ENCODE measurements around the gene SECISBP2L. TPM values are rescaled to one million over a fixed set of nuclear protein-coding genes. Genes with fewer than 3 reads are reported as not detected.
"Not testable (repeated sequence)": the region's sequence is repeated elsewhere in the genome, so short reads cannot be mapped to it uniquely, and the experiment has no call there.

SECISBP2L gene
- 61.0 TPM for total RNA-seq
- long read RNA-seq, partial matches to known transcripts = 91 of 96 reads
- long read RNA-seq, other reads (novel, unspliced or antisense) = 5 of 96 reads

DNA sequence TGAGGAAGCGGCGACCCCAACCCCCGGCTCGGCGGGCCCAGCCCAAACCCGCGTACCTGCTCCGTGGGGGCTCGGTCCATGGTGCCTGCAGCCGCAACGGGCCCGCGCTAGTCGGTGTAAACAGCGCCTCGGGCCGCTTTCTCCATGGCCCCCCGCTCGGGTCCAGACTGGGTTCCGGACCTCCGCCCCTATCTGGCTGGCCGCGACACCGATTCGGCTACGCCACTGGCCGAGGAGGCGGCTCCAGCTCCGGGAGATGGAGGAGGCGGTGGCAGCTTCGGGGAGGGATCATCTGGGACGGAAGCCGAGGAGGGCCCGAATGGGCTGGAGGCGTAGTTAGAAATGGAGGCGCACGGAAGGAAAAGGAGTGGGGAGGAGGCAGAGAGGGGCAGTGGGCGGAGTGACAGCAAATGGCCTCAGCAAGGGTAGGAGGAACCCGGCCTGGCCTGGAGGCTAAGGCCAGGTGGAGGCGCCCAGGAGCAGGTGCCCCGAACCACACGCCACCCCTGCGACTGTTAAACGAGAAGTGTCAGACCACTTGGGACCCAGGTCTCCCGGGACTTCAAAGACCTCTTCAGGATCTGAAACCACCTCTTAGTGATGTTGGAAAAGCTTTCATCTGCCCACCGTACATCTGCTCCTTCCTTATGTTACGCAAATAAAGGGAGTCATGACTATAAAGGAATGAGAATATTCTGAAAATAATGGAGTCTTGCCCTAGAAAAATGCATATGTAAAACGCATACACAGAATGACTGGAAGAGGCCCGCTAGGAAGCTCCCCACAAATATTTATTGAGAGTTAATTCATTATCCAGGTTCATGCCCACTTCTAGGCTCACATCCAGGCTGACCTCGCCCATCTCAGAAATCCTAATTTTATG is at the start of gene SECISBP2L:
SECISBP2L (minus strand) TSS at position 227 of the 883 bp plus-strand sequence; CDS start at position 80, 147 bp downstream.
- peak; percentile 97 for DNase-seq (ENCODE audit: low spot score)

GRCh38 chr15:49094923-49095322 is 48.7 kb upstream of the SECISBP2L start:
- no peak for DNase-seq (ENCODE audit: low spot score)

GRCh38 chr15:49093252-49094105 is 47.2 kb upstream of the SECISBP2L start:
- DNase-seq (ENCODE audit: low spot score) = no peak

DNA sequence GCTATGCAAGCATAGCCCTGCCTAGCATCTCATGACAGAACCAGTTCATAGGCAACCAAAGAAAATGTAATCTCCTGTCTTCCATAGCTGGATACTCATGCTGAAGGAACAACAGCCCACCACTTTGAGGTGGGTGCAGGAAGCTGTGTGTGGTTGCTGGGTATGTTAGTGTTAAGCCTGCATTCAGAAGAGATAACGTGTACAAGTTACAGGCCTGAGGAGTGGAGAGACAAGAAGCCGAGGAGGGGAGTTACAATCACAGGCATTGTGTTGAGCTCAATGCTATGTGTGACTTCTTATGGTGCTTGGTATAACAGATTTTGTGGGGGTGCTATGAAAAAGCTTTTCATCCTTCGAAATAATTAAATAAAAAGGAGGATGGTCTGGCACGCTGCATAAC is 42.8 kb upstream of the SECISBP2L start:
- no peak for DNase-seq (ENCODE audit: low spot score)

GRCh38 chr15:49085696-49086459 is 39.6 kb upstream of the SECISBP2L start:
- no peak for DNase-seq (ENCODE audit: low spot score)

DNA sequence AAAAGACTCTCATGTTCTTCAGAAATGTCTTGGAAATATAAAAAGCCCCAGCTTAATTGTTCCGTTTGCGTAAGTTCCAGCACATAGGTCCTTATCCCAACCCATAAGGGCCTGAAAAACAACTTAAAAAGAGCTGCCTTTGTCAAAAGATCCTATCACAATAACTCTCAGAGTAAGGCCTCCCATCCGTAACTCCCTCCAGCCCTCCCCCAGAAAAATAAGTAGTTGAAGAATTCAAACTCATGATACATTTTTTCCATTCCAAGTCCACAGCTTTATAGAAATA is 38.0 kb upstream of the SECISBP2L start:
- no peak for DNase-seq (ENCODE audit: low spot score)

DNA sequence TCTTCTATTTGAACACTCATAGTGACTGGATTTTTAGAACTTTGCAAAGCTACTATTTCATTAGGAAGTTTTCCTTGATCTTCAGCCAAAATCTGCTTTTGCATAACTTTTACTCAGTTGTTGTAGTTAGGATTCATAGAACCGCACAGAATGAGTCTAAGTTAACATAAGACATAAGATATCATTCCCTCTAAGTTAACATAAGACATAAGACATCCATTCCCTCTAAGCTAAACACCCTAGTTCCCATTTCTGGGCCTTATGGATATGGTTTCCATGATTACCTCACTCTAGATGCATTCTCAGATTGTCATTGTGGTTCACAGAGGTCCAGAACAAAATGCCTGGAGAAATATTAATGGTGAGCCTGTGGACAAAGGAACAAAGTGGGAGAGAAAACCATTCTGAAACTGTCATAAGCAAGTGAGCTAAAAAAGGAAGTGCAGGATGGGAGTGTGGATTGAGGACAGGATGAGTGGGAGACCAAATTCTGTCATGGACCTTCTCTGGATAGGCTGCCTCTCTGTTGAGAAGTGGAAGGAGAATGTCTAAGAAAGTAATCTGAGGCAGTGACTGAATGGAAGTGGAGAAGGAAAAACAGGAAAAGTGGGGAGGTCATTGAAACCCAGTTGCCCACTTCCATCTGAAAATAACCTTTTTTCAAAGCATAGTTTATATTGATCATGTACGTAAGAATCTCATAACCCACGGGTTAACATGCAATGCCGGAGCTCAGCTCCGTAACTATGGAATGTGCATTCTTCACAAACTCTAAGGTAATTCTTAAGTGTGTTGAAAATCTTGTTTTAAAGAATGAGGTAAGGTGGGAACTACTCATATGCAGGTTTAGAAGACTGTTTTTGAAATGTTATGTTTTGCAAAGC is 37.4 kb upstream of the SECISBP2L start:
- no peak for DNase-seq (ENCODE audit: low spot score)

- DNase-seq (ENCODE audit: low spot score) = no peak
Measured at GRCh38 chr15:49082960-49083359, 36.7 kb upstream of the SECISBP2L start.

GRCh38 chr15:49079340-49080039 is 33.2 kb upstream of the SECISBP2L start:
- no peak for DNase-seq (ENCODE audit: low spot score)

DNA sequence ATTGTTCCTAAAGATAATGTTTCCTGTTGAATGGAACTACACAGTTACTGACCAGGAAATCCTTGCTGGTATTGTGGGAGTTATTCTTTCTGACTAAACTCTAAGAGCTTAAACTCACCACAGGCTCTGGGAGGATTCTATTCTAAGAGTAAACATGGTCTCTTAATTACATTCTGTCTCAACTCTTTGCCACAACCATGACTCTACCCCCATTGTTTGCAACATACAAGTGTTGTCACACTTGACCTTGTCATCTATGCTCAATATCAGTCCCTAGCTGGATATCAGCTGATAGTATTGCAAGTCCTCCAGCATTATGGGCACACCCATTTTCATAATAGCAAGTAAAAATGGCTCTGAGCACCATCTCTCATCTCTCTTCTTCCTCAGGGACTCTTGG is 29.6 kb upstream of the SECISBP2L start:
- DNase-seq (ENCODE audit: low spot score) = no peak

DNA sequence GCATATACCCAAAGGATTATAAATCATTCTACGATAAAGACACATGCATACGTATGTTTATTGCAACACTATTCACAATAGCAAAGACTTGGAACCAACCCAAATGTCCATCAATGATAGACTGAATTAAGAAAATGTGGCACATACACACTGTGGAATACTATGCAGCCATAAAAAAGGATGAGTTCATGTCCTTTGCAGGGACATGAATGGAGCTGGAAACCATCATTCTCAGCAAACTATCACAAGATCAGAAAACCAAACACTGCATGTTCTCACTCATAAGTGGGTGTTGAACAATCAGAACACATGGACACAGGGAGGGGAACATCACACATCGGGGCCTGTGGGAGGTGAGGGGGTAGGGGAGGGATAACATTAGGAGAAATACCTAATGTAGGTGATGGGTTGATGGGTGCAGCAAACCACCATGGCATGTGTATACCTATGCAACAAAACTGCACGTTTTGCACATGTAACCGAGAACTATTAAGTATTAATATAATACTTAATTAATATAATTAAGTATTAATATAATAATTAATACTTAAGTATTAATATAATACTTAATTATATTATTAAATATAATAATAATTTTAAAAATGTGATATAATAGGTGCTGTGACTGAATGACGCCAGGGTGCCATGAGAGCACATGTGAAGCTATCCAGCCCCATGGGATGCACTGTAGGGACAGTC is 28.5 kb upstream of the SECISBP2L start:
- DNase-seq (ENCODE audit: low spot score) = not testable (repeated sequence)

- DNase-seq (ENCODE audit: low spot score) = no peak
Measured at GRCh38 chr15:49066372-49066771, 20.1 kb upstream of the SECISBP2L start.

DNA sequence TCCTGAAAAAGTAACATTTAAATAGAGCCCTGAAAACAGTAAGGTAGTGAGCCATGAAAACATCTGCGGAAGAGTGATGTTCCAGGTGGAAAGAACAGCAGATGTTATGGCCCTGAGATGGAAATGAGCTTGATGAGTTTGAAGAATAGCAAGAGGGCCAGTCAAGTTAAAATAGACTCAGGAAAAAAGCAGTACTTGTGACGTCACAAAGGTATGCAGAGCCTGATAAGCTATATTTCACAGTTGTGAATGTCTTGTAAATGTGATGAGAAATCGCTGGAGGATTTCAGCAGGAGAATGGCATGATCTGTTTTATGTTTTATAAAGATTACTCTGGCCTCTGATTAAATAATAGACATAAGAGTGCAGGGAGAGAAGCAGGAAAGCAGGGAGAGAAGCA is 18.6 kb upstream of the SECISBP2L start:
- no peak for DNase-seq (ENCODE audit: low spot score)

GRCh38 chr15:49064281-49064653 is 18.0 kb upstream of the SECISBP2L start:
- DNase-seq (ENCODE audit: low spot score) = no peak

DNA sequence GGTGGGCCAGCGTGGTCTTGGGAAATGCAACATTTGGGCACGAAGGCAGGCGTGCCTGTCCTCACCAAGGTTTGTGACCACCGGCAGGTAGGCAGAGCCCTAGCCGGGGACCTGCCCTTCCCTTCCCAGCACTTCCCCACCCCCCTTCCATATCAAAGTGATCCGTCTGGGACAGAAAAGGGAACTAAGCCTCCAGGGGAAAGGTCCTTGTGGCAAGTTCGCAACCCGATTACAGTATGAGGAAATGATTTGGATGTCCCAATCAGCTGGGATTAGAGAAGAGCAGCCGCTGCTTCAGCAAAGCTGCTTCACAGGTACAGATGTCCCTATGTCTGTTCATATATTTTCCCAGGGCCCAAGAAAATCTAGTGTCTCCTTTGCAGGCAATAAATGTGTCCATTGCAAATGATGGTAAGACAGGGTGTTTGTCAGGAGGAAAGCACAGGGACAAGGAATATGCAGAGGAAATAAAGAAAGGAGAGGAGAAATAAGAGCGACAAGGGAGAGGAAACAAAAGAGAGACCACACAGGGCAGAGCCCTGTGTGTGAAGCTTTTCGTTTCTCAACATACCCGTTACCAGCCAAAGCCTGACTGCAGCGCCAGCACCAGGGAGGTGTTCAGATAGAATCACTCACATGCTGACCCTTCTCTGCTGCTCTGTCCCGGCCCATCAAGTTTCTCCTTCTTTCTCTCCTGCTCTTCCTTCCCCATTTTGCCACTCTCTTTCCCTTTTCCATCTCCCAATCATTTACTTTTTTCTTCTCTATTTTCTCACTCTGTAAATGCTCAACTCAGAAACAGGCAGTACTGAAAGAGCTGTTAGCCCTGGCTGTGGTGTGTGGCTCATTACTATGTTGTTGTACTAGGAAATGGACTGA is 17.4 kb upstream of the SECISBP2L start:
- no peak for DNase-seq (ENCODE audit: low spot score)

DNA sequence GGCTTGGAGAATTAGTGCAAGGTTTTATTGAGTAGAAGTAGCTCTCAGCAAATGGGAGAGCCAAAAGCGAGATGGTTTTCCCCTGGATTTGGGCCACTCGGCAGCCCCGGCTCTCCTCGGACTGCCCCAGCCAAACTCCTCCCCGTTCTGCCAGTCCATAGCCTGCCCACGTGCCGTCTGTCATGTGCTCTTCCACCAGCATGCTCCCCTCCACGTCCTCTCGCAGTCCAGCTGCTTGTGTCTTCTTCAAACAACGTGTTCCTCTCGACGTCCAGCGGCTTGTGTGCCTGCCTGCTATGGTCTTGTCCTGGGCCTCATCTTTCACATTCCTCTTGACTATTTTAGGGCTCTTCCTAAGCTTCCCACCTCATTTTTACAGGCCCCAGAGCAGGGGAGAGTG is 16.7 kb upstream of the SECISBP2L start:
- no peak for DNase-seq (ENCODE audit: low spot score)

DNA sequence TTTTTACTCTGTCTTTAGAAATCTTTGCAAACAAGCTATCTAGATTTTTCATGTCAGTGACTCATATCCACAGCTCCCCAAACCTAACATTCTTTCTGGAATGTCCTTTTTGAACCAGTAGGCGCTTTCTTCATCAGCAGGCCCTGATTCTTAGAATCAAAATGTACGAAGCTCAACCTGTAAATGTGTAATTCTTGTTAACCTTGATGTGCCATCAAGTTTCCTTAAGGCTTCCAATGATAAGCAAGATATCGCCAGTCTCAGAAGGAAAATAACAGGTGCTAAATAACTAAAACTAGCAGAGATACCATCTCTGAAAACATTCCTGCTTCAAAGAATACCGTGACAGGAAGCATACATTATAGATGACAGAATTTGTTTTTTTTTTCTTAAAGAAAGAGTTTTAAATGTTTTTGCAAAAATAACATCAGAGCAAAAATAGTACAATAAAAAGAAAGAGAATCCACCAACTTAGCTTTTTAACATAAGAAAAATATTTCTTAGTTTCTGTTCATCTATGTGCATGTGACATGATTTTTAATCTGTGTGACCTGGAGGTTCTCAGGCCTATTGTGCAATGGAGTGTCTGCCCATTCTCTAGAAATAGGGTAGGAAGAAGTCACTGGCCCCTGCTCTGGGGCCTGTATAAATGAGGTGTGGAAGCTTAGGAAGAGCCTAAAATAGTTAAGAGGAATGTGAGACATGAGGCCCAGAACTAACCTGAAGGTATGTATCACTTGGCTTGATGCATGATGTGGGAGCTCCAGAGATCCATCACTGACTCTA is 14.7 kb upstream of the SECISBP2L start:
- DNase-seq (ENCODE audit: low spot score) = no peak
